Transverse colon (tissue), 3 donors: ENCODE data around the gene PKLR.

Source experiments
- CTCF ChIP-seq, 5 experiments: fragments of 200-600 bp in 3 of 5; fragments of 450-650 bp in 2 of 5; sonication (generic) in 3 of 5; IDR thresholded peaks; 1 replicate in 2 of 5; 2 replicates in 3 of 5; pipeline ENCODE4 v1.5.1; 2016 to 2017; ENCODE audit warnings: antibody characterized with exemption in 5 of 5, inconsistent platforms in 3 of 5, mild to moderate bottlenecking in 2 of 5, moderate library complexity in 1 of 5
- POLR2A ChIP-seq: fragments of 450-650 bp; IDR thresholded peaks from one replicate; pipeline ENCODE4 v1.6.1; 2016; ENCODE audit warnings: antibody characterized with exemption, mild to moderate bottlenecking, moderate library complexity

GRCh38 chr1:155247667-155248553 is 53.3 kb downstream of the PKLR start:
- TF ChIP-seq CTCF (IDR thresholded peaks at IDR 0.05) (no peak), POLR2A (no peak)
